HG02870 (cell line): ENCODE data around the gene HSP90AB1.

ENCODE experiments used
- ATAC-seq: cut with Tn5 transposase; IDR thresholded peaks from one replicate; pipeline ENCODE4 v1.9.1; 2021; ENCODE audit warnings: mild to moderate bottlenecking, moderate library complexity; ENCODE audit not compliant: unreplicated experiment

HSP90AB1 gene

GRCh38 chr6:44234101-44235025 lies 12.5 kb upstream of the HSP90AB1 start:
- ATAC-seq = no peak

- ATAC-seq = no peak
These were observed 11.6 kb upstream of the HSP90AB1 start for GRCh38 chr6:44235269-44235668.

- no peak for ATAC-seq
These were observed 10.9 kb upstream of the HSP90AB1 start for GRCh38 chr6:44235891-44236516.

GRCh38 chr6:44237021-44237812 lies 9.7 kb upstream of the HSP90AB1 start:
- ATAC-seq = peak; percentile 66

GRCh38 chr6:44237813-44238433 lies 9.0 kb upstream of the HSP90AB1 start:
- peak; percentile 73 for ATAC-seq

GRCh38 chr6:44238687-44239350 lies 8.1 kb upstream of the HSP90AB1 start:
- ATAC-seq = no peak

- no peak for ATAC-seq
These were observed 3.6 kb upstream of the HSP90AB1 start for GRCh38 chr6:44243345-44243744.

- no peak for ATAC-seq
These were observed 1.4 kb upstream of the HSP90AB1 start for GRCh38 chr6:44245391-44245911.

- ATAC-seq = peak; percentile 46
These were observed 814 bp upstream of the HSP90AB1 start for GRCh38 chr6:44245912-44246662.

- ATAC-seq = peak; percentile 23
These were observed 719 bp downstream of the HSP90AB1 start for GRCh38 chr6:44247338-44248302.

GRCh38 chr6:44248579-44248978 lies 1.7 kb downstream of the HSP90AB1 start:
- ATAC-seq = no peak

GRCh38 chr6:44249082-44249748 lies 2.3 kb downstream of the HSP90AB1 start:
- ATAC-seq = no peak

GRCh38 chr6:44250067-44250717 lies 3.3 kb downstream of the HSP90AB1 start:
- ATAC-seq = no peak

GRCh38 chr6:44250718-44251123 lies 3.8 kb downstream of the HSP90AB1 start:
- no peak for ATAC-seq

GRCh38 chr6:44251576-44252524 lies 4.9 kb downstream of the HSP90AB1 start:
- ATAC-seq = no peak
